K562 (cell line): Measurements from ENCODE around the gene PEX10. TPM values are rescaled to one million over a fixed set of nuclear protein-coding genes. Genes with fewer than 3 reads are reported as not detected.

Source experiments
- ATAC-seq: fragments of 200-7000 bp; cut with Tn5 transposase; 3 replicates; pipeline ENCODE4 v1.9.1; 2020; ENCODE audit warnings: moderate library complexity
- BruUV-seq: library from RNA; stranded (reverse); fragments of 400-500 nt; replicated peaks from 2 replicates; lab custom pipeline; 2021; lab: Mats Ljungman, UMichigan
- CTCF ChIA-PET: fragments of 300-600 bp; formaldehyde crosslinking; extraction: SDS; loops from one replicate; lab custom pipeline; 2021; ENCODE audit warnings: low intra/inter-chr PET ratio; lab: Yijun Ruan, JAX
- POLR2A ChIA-PET: fragments of 300-600, 350-650 bp; sonication (Branson Sonifier 250); formaldehyde crosslinking; extraction: SDS; loops from one replicate; lab custom pipeline; 2021; ENCODE audit warnings: antibody characterized with exemption, inconsistent platforms; lab: Yijun Ruan, JAX
- DNase-seq, 4 experiments: peaks; one replicate each; pipeline versions ENCODE4 v3.0.0 to v3.0.0-alpha.2; 2011 to 2018; ENCODE audit warnings: low spot score in 3 of 4, mixed read lengths in 3 of 4; ENCODE audit errors: extremely low read depth in 1 of 4
- FAIRE-seq: peaks from 2 replicates; lab custom pipeline; 2011; peaks lifted over from hg19 to GRCh38; lab: Jason Lieb, UNC
- H2AFZ ChIP-seq: 2 replicates; pipeline ENCODE4 v1.6.0; 2011; ENCODE audit warnings: low read depth, low read length, control low read depth, inconsistent platforms
- H3K27ac ChIP-seq: fragments of 200-600 bp; 3 replicates; pipeline ENCODE4 v1.8.0; 2011; ENCODE audit warnings: low read depth, mild to moderate bottlenecking, control low read depth, inconsistent platforms, low read length, moderate library complexity, mixed read lengths; ENCODE audit errors: extremely low read depth
- H3K27me3 ChIP-seq, 2 experiments: fragments of 300-600 bp in 1 of 2; 2 replicates in 1 of 2; 3 replicates in 1 of 2; pipeline versions ENCODE4 v1.6.0 to v1.8.0; 2011; ENCODE audit warnings: inconsistent platforms in 2 of 2, low read length in 2 of 2, mild to moderate bottlenecking in 1 of 2, mixed read lengths in 1 of 2, moderate library complexity in 1 of 2; ENCODE audit not compliant: control insufficient read depth in 2 of 2, insufficient read depth in 2 of 2
- H3K36me3 ChIP-seq: fragments of 300-600 bp; 3 replicates; pipeline ENCODE4 v1.8.0; 2011; ENCODE audit warnings: mild to moderate bottlenecking, low read length, inconsistent platforms; ENCODE audit not compliant: control insufficient read depth, insufficient read depth
- H3K4me1 ChIP-seq, 2 experiments: fragments of 200-600 bp in 1 of 2; replicated peaks in 1 of 2; 2 replicates in 1 of 2; 3 replicates in 1 of 2; pipeline versions ENCODE4 v1.5.1 to v1.8.0; 2011; ENCODE audit warnings: inconsistent platforms in 2 of 2, low read length in 2 of 2, mild to moderate bottlenecking in 1 of 2, mixed read lengths in 1 of 2, moderate library complexity in 1 of 2; ENCODE audit not compliant: control insufficient read depth in 2 of 2, insufficient read depth in 2 of 2
- H3K4me2 ChIP-seq: 2 replicates; pipeline ENCODE4 v1.6.1; 2011; ENCODE audit warnings: low read length, control low read depth, inconsistent platforms, mixed read lengths; ENCODE audit not compliant: insufficient read depth
- H3K4me3 ChIP-seq: fragments of 200-600 bp; sonication (generic), shearing (Covaris generic); 2 replicates; pipeline ENCODE4 v1.5.1; 2016; ENCODE audit warnings: control low read depth, inconsistent platforms
- H3K79me2 ChIP-seq: fragments of 200-600 bp; 3 replicates; pipeline ENCODE4 v1.8.0; 2011; ENCODE audit warnings: low read length, inconsistent platforms; ENCODE audit not compliant: control insufficient read depth, insufficient read depth
- H3K9ac ChIP-seq, 2 experiments: 2 replicates each; pipeline versions ENCODE4 v1.6.0 to v1.6.1; 2011; ENCODE audit warnings: low read depth in 2 of 2, low read length in 2 of 2, control low read depth in 1 of 2, inconsistent platforms in 1 of 2, mild to moderate bottlenecking in 1 of 2, mixed read lengths in 1 of 2; ENCODE audit not compliant: insufficient read depth in 1 of 2
- H3K9me1 ChIP-seq: one replicate; pipeline ENCODE4 v1.6.0; 2011; ENCODE audit warnings: inconsistent platforms, mild to moderate bottlenecking, low read length, moderate library complexity; ENCODE audit not compliant: control insufficient read depth, insufficient read depth
- H3K9me3 ChIP-seq: replicated peaks from 2 replicates; pipeline ENCODE4 v1.5.1; 2011; ENCODE audit warnings: low read depth, low read length, inconsistent platforms; ENCODE audit not compliant: control insufficient read depth, insufficient read depth
- H4K20me1 ChIP-seq: replicated peaks from 2 replicates; pipeline ENCODE4 v1.6.1; 2011; ENCODE audit warnings: low read length, inconsistent platforms, mixed read lengths; ENCODE audit not compliant: control insufficient read depth, insufficient read depth
- DLX4 ChIP-seq: fragments of 250-450 bp; sonication (Bioruptor Pico); IDR thresholded peaks from 2 replicates; pipeline ENCODE4 v1.6.1; 2021; ENCODE audit warnings: mild to moderate bottlenecking
- FOXP4 ChIP-seq: sonication (generic); formaldehyde crosslinking; IDR thresholded peaks from 2 replicates; pipeline ENCODE4 v1.8.0; 2022; ENCODE audit warnings: mild to moderate bottlenecking, missing genetic modification reagents, borderline replicate concordance
- IRF9 ChIP-seq: fragments of 450-650 bp; IDR thresholded peaks from 2 replicates; pipeline ENCODE4 v1.6.1; 2016; ENCODE audit warnings: missing biosample characterization, missing genetic modification characterization
- KDM5B ChIP-seq: fragments of 200-600 bp; sonication (generic); IDR thresholded peaks from 2 replicates; pipeline ENCODE4 v1.6.1; 2012; ENCODE audit warnings: low read depth, mild to moderate bottlenecking, moderate library complexity, low read length, control low read depth, inconsistent platforms; ENCODE audit not compliant: insufficient replicate concordance
- MBD2 ChIP-seq: sonication (generic); IDR thresholded peaks from 2 replicates; pipeline ENCODE4 v1.6.1; 2016; ENCODE audit warnings: low read depth, borderline replicate concordance
- PHF20 ChIP-seq: fragments of 450-650 bp; IDR thresholded peaks from 2 replicates; pipeline ENCODE4 v1.6.1; 2018; ENCODE audit not compliant: partially characterized antibody
- POLR2AphosphoS5 ChIP-seq: IDR thresholded peaks from 2 replicates; pipeline ENCODE4 v1.6.1; 2011; ENCODE audit warnings: mild to moderate bottlenecking, low read depth, low read length, moderate library complexity; ENCODE audit not compliant: control insufficient read depth, insufficient read depth
- RBFOX2 ChIP-seq: fragments of 200-400 bp; formaldehyde crosslinking; IDR thresholded peaks from 2 replicates; pipeline ENCODE4 v1.6.1; 2017; ENCODE audit warnings: low read depth, mild to moderate bottlenecking, low read length, moderate library complexity
- SREBF2 ChIP-seq: sonication (generic); formaldehyde crosslinking; IDR thresholded peaks from 2 replicates; pipeline ENCODE4 v1.4.0; 2020; ENCODE audit warnings: mild to moderate bottlenecking, missing genetic modification reagents
- SRF ChIP-seq, 2 experiments: fragments of 250-450, 450-650 bp in 1 of 2; sonication (Bioruptor Pico) in 1 of 2; sonication (generic) in 1 of 2; formaldehyde crosslinking; IDR thresholded peaks; 2 replicates each; pipeline versions ENCODE4 v1.5.0 to v1.5.1; 2020 to 2022; ENCODE audit warnings: mild to moderate bottlenecking in 1 of 2, missing genetic modification reagents in 1 of 2
- SRSF7 ChIP-seq: fragments of 200-400 bp; formaldehyde crosslinking; optimal IDR thresholded peaks from 2 replicates; pipeline ENCODE3; 2017; ENCODE audit warnings: mild to moderate bottlenecking, low read depth, low read length
- STAG1 ChIP-seq: sonication (generic); formaldehyde crosslinking; IDR thresholded peaks from 2 replicates; pipeline ENCODE4 v1.5.0; 2020; ENCODE audit warnings: missing genetic modification reagents, borderline replicate concordance
- U2AF2 ChIP-seq: fragments of 200-400 bp; formaldehyde crosslinking; optimal IDR thresholded peaks from 2 replicates; pipeline ENCODE3; 2017; ENCODE audit warnings: low read depth, mild to moderate bottlenecking, low read length
- USF1 ChIP-seq: sonication (generic); formaldehyde crosslinking; IDR thresholded peaks from 2 replicates; pipeline ENCODE4 v1.9.0; 2022; ENCODE audit warnings: mild to moderate bottlenecking, missing genetic modification reagents
- ZBTB43 ChIP-seq: sonication (generic); formaldehyde crosslinking; IDR thresholded peaks from 2 replicates; pipeline ENCODE4 v1.8.0; 2023; ENCODE audit warnings: mild to moderate bottlenecking, missing genetic modification reagents
- ZKSCAN3 ChIP-seq: fragments of 250-450 bp; sonication (Bioruptor Pico); IDR thresholded peaks from 2 replicates; pipeline ENCODE4 v1.4.0; 2020
- ZNF347 ChIP-seq: fragments of 450-650 bp; formaldehyde crosslinking; IDR thresholded peaks from 2 replicates; pipeline ENCODE4 v1.4.0; 2020; ENCODE audit warnings: low read depth, mild to moderate bottlenecking, moderate library complexity
- WGBS: fragments of 100-300 bp; shearing (Covaris generic); methylation state at CpG from one replicate; pipeline ENCODE4 v1.1.6; 2016; ENCODE audit warnings: low coverage, mixed read lengths; ENCODE audit not compliant: insufficient coverage; ENCODE audit errors: missing lambda C conversion rate; 5-methylcytosine and 5-hydroxymethylcytosine counted together
- in situ Hi-C: fragments of 300-500 bp; cut with MboI; formaldehyde crosslinking; loops from 4 replicates; pipeline ENCODE4 v1.15.0; 2018; ENCODE audit warnings: inconsistent platforms, mixed read lengths
- intact Hi-C: fragments of 100-400 bp; cut with micrococcal nuclease; formaldehyde crosslinking; loops from 2 replicates; pipeline ENCODE4 v1.14.2; 2022
- polyA plus RNA-seq, 8 experiments: library from polyadenylated mRNA; depleted of rRNA in 4 of 8; stranded (reverse) in 5 of 8; unstranded in 3 of 8; fragments of >200 nt; fragmentation: Nextera tagmentation in 2 of 8; fragmentation: Illumina TruSeq in 1 of 8; extraction: Ambion mirVana in 2 of 8; extraction: Trizol in 1 of 8; gene quantifications; 2 replicates each; pipeline versions ENCODE4 v1.2.1 to v1.2.3, GENCODE V29; 2011 to 2014; ENCODE audit warnings: inconsistent platforms in 1 of 8, missing spikeins in 1 of 8
- total RNA-seq, 7 experiments: library from RNA; depleted of rRNA in 6 of 7; stranded (reverse); fragments of >200 nt in 6 of 7; fragmentation: Illumina TruSeq in 2 of 7; extraction: Trizol in 2 of 7; gene quantifications; 2 replicates each; pipeline versions ENCODE4 v1.2.1 to v1.2.3, GENCODE V29; 2011 to 2021; ENCODE audit warnings: low replicate concordance in 1 of 7

The PEX10 gene
- total and polyA plus RNA-seq, 9 of the 15 experiments (the other 6 are each of a cell fraction or from before 2014, with no cell fraction given) = 0.03 to 26.2 (median 8.7) TPM

- BruUV-seq = no TSS peak
- Histone ChIP-seq H3K4me2 (0 out of 2 replicates have a peak overlapping the region, but pooled peaks have one; percentile 5), H3K9ac (peak overlapping the region; percentile 78 to 85; a peak in 3 of 4 replicates), H3K4me3 (no peak overlapping the region), H3K27ac (no peak overlapping the region), H3K4me1 (peaks cover 22 to 49% of the 10 kb centered on the region in 2 experiments), H3K79me2 (peaks cover 60% of the 10 kb centered on the region), H2AFZ (no peak overlapping the region), H3K9me3 (no peaks in the 10 kb centered on the region), H4K20me1 (peaks cover 18% of the 10 kb centered on the region; the same call in 1 of the 2 replicates), H3K9me1 (peaks cover 11% of the 10 kb centered on the region), H3K36me3 (peaks cover 60% of the 10 kb centered on the region), H3K27me3 (no peaks in the 10 kb centered on the region)
- ATAC-seq (no peak), FAIRE-seq (no peak), DNase-seq (no peak)
- WGBS = 91% methylated on average over 9 of the region's 9 CpGs
- POLR2A ChIA-PET = interaction anchor here (0.8 to 2.1 kb wide), 4 partner anchors 11 to 198 kb away, joined by 4 to 7 read pairs (median 4); no protein-coding TSS in a partner anchor
- intact Hi-C loops = no loop called here
- in situ Hi-C loops = no loop called here
- CTCF ChIA-PET = interaction anchor here (0.6 kb wide), 1 partner anchor 475 kb away, joined by 3 read pairs; the partner anchor contains the start of gene TMEM52
- TF ChIP-seq DLX4 (CRISPR knock-in tag) (no peak), U2AF2 (no peak), STAG1 (CRISPR knock-in tag) (no peak), ZBTB43 (CRISPR knock-in tag) (no peak), USF1 (CRISPR knock-in tag) (0 out of 2 replicates have a peak, but pooled peaks have one; percentile 25), SREBF2 (CRISPR knock-in tag) (no peak), FOXP4 (CRISPR knock-in tag) (no peak), ZNF347 (CRISPR knock-in tag) (no peak), MBD2 (no peak), SRSF7 (no peak), ZKSCAN3 (CRISPR knock-in tag) (no peak), IRF9 (tag) (no peak), RBFOX2 (peak; percentile 23; the same call in 1 of the 2 replicates), KDM5B (peak; percentile 50), PHF20 (no peak), SRF (CRISPR knock-in tag; IDR thresholded peaks at IDR 0.05) (no peak), POLR2AphosphoS5 (peak; percentile 35; the same call in 1 of the 2 replicates)
Measured at GRCh38 chr1:2393471-2393877, 18.9 kb downstream of the PEX10 start.
